HG03175 (cell line): ENCODE measurements around the gene LCN1.
A peak's percentile ranks its signal among the peaks of the same experiment; 100 is the strongest.

ENCODE experiments used
- ATAC-seq: cut with Tn5 transposase; IDR thresholded peaks from one replicate; pipeline ENCODE4 v1.9.1; 2021; ENCODE audit warnings: mild to moderate bottlenecking, moderate library complexity; ENCODE audit not compliant: unreplicated experiment

The LCN1 gene

DNA sequence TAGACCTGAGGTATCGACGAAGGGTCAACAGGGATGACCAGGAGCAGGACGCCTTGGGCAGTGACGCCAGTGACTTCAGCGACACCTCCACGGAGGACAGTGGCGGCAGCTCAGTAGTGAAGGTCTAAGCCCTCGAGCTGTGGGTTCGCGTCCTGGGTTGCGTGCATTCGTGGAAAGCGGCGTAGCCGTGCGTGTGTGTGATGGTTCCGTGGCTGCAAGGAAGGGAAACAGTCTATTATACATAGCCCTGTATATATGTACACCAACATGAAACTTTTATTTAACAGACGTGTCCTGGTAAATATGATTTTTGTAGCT, 33.3 kb upstream of the LCN1 start:
- ATAC-seq: no peak

DNA sequence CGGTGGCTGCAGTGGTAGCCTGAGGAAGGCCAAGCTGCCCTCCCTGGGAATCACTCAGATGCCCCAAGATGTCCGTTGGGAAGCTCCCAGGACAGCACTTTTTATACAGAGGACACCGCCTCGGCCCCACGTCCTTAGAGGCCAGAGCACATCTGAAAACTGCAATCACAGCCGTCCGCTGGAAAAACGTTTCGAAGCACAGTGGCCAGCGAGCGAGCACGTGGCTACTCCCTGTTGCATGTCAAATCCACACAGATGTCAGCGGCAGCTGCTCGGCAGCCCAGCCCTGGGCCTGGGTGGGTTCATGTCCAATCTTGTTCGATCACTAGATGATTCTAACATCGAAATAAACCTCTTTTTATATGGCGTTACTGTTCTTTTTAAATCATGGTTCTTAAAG, 32.7 kb upstream of the LCN1 start:
- no peak for ATAC-seq

DNA sequence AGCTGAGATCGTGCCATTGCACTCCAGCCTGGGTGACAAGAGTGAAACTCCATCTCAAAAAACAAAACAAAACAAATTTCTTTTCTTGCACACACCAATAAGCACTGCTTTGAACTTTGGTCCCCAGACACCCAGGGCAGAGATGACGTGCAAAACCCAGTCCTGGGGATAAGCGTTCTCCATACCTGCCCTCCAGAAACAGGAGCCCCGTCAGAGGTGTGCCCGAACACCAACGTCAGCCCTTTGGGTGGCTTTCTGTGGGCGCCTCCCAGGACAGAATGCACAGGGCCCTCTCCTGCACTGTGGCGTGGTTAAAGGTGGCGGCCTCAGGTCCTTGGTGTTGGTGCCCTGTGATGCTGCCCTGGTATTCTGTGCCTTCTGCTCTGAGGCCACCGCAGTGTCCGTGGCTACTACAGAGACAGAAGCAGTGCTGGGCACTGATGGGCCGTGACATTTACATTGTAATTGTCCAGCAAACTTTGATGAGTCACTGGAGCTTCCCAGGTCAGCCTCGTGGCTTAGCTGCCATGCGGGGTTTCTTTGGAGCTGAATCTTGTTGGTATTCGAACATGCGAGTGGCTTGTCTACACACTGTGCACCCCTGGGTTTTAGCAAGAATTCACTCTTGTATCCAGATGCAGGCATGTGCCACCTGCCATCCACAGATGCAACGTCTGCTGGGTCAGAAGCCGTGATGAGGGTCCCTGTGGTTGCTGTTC, 31.9 kb upstream of the LCN1 start:
- ATAC-seq: no peak

DNA sequence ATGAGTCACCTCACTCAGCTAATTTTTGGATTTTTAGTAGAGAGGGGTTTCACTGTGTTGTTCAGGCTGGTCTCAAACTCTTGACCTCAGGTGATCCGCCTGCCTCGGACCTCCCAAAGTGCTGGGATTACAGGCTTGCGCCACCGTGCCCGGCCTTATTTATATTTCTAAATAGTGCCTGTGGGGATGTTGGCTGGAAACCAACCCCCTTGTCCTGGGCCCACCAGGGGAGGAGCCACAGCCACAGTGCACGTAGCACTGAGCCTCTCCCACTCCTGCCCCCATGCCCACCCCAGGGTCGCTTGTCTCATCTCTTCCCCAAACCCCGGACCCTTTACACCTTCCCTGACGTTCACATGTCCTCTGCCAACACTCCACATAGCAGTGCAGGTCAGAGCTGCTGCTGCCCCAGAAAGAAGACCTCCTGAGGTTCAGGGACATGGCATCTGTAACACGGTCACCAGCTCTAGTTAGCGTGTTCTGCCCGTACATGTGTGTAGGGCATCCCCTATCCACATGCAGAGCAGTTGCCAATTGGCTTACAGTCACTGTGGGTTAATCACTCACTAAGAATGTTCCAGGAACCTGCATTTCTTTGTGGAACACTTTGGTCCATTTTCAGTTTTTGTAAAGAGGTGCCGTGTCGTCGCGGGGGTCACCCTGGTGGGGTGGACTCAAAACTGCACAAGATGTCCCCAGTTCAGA, 30.9 kb upstream of the LCN1 start:
- no peak for ATAC-seq

DNA sequence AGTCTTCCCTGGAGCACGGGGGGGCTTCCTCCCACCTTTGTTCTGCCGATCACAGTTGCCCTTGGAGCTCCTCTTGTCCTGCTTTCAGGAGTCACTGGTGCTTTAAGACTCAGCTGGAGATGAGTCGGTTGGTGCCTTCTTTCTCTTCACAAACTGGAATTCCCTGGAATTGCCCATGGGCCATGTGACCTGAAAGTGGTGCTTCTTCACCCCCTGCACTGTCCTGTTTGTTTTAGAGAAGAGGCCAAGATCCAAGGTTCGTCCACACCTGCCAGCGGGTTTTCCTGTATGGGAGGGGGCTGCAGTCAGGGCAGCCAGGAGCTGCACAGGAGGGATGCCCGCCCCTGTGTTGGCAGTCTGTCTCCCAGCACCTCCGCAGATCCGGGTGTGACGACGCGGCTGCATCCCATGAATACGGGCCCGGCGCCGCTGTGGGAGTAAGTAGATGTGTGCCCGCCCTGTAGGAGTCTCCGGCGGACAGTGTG, 30.2 kb upstream of the LCN1 start:
- no peak for ATAC-seq

DNA sequence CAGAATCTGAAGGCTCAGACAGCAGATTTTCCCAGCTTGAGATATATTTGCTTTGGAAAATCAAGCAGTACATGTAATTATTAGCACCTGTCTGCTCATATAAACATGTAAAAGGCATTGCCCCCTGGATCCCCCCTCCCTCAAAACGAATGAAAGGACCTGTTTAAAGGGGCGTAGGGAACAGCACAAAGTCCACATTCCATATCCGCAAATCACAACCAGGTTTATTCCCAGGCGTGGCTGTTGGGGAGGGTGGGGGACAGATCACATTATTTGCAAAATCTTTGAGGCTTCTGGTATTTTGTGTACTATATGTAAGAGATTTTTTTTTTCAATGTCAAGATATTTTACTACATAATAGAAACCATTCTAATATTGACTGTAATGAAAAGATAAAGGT, 29.5 kb upstream of the LCN1 start:
- ATAC-seq: no peak

DNA sequence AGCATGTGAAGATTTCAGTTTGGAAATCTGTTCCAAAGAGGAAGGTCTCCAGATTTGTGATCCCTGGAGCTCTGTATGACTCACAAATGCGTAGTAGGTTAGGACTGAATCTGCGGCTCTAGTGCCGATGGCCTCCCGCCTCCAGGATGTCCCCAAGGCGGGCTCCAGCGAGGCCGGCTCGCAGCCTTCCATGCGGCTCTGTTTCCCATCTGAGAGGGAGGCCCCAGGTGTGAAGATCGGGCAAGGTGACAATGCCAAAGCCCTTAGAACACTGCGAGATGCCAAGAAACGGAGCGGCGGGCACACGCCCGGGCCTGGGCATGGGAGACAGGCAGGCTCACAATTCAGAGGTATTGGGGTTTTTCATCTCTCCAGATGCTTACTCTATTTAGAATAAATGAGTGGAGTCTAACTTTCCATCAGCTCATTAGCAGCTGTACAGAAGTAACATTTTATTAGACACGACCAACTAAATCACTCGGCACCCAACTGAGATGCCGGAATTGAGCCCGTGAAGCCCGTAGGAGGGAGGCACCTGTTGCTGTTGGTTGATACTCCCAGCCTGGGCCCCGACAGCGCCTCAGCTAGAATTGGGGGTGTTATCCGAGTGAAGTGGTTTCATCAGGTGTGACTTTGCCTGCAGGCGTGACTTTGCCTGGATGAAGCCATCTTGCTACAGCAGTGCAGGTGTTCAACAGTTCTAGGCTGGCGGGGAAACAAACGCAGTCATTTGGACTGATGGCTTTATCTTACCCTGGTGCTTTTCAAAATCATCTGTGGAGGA, 28.2 kb upstream of the LCN1 start:
- no peak for ATAC-seq

DNA sequence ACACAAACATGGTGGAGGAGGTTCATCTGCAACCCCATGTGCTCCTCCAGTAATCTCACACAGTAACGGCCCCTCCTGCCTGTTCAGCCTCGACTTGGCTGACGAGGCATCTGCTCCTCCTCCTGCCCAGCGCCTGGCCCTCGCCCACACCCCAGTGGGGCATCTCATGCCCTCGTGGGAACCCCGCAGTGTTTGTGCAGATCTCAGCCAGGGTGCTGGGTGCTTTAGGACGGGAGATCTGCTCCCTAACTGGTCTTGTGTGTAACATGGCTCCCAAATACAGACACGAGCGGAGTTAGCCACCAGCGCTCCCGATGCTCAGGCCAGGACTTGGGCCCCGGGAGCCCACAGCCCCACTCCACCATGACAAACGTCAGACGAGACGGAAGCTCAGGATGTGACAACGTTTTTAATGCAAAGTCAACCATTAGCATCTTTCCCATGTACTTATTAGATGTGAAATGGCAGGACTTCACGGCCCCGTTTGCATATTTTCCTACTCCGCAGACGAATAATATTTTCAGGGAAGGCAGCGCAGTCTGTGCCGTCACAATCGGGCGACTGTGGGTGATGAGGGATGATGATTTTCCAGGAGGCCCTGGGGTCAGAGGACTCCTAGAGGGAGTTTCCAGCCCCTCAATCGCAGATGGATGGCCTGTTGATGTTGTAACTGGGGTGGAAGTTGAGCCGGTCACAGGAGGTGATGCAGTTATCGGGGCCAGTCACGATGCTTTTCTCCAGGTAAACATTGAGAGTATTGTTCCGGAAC, 26.3 kb upstream of the LCN1 start:
- ATAC-seq: no peak

DNA sequence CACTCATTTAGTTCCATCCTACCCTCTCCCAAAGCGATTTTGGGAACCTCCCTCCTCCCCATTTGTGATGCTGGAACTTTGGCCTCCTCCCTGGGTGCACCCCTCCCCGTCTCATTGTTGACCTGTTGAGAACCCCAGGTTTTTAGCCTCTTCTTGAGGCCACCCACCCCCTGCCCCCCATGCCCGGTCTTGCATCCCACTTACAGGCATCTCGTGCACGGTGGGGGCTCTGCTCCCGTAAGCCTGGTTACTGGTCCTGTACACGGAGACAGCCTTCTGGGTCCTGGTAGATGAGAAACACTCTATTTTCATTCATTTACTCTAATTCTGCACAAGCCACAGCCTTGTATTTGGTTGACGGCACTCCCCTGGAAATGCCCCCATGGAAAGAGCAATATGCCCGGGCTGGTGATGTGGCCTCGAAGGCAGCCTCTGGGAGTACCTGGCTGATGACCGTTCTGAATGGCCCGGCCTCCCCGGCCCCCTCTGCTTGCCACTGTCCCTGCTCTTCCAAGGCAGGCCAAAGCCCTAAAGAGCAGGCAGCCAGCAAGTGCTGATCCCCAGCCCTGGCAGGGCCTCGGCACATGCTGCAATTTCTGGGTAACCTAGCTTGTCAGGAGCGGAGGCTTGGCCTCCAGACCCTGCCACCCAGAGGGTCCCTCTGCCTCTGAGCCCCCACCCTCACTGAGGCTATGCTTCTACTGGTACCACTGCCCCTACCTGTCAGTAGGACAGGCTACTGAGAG, 22.7 kb upstream of the LCN1 start:
- no peak for ATAC-seq

DNA sequence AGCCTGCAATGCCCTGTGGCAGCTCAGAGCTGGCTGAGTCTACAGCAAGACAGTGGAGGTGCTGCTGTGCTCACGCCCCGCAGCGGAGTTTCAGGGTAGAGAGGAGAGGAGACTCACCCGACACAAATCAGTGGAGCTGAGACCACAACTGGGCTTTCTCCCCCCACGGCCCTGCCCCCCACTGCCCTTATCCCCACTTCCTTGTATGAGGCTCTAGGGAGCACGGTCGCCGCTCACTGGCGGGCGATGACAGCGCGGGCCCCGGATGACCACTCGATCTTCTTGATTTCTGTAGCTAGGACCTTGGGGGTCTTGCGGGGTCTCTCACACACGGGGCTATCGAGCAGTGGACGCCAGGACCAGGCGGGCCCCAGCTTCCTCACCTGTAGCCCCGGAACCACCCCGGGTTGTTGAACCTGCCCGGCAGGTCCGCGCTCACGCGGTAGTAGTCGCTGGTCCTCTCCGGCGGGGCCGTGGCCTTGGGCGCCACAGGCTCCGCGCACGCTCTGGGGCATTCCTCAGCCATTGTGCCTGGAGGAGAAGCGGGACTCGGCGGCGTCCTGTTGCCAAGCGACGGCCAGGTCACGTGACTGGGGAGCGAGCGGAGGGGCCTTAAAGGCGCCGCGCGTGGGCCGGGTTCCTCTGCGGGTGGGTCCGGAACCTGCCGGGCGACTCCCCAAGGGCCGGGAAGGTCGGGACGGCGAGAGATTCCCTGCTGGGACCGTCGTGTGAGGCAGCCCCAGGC, 21.7 kb upstream of the LCN1 start:
- ATAC-seq: peak; percentile 49

DNA sequence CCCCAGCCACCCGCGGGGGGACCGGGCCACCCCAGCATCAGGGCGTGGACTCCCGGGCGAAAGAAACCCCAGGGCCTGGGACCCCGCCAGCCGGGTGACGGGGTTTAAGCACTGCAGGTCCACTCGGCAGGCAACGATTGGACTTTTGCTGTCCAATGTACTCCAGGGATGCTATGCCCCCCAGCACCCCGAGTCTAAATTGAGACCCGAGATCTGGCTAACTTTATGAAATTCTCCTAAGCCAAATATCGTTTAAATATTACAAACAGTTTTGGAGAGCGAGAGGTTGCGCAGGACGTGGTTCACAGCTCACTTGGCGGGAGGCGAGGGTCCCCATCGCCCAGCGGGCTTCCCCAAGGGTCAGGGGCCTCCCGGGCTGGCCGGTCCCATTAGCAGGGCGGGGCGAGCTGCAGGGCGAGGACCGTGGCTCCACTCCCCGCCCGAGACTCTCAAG, 21.1 kb upstream of the LCN1 start:
- ATAC-seq: peak; percentile 4

DNA sequence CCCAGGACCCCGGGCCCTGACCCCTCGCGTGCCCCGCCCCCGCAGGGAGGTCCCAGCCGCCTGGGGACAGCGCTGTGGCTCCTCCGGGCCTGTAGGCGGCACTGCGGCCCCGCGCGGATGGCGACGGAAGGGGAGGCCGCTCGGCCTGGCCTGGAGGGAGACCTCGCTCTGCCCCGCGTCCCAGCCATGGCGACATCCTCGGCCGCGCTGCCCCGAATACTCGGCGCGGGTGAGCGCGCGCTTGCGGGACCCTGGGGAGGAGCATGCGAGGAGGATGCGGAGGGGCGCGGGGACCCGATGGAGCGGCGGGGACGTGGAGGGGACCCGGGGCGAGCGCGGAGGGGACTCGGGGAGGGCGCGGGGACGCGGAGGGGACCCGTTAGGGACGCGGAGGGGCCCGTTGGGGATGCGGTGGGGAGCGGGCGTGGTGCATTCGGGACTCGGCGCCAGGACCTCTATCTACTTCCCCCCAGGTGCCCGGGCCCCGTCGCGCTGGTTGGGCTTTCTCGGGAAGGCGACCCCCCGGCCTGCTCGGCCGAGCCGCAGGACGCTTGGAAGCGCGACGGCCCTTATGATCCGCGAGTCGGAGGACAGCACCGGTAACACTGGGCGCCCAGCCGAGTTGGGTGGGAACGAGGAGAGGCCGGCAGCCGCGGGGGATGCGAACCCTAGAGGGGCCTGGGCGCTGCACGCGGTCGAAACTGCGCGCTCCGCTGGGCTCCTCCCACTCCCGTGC, 20.5 kb upstream of the LCN1 start, which contains the start of gene MRPS2:
MRPS2 (plus strand) TSS at position 158 of the 736 bp plus-strand sequence; CDS start at position 187, 29 bp downstream.
- ATAC-seq: peak; percentile 85

DNA sequence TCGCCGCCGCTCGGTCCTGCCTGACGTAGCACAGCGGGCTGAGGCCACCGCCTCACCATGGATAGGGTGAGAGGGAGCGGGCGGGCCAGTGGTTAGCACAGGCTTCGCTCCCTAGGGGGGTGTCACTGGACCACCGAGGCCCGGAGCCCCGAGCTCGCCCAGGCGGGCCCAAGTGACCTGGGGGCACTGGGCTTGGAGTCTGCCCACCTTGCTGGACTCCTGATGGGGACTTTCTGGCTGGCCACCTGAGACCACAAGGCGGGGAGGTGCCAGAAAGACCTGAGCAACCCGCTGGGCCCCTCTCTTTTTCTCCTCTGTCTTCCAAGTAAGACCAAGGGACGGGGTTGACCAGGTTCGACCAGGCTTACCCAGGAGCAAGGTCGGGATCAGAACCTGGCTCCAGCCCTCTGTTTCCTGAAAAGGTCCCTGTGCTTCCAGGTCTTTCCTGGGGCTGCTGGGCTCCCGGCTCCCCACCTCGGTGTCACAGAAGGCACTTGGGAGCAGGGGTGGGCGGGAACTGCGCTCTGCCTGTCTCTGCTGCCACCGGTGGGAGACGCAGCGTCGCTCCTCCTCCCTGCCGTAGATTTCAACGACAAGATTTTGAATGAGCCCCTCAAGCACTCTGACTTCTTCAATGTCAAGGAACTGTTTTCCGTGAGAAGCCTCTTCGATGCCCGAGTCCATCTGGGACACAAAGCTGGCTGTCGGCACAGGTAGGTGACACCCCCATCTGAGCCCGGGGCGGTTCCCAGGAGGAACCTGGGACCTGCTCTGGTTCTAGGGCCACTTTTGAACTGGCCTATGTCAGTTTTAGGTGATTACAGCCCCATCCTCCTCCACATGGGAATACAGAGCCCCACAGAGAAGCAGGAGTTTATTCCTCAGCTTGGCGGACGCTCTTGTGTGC, 19.7 kb upstream of the LCN1 start:
- ATAC-seq: no peak

DNA sequence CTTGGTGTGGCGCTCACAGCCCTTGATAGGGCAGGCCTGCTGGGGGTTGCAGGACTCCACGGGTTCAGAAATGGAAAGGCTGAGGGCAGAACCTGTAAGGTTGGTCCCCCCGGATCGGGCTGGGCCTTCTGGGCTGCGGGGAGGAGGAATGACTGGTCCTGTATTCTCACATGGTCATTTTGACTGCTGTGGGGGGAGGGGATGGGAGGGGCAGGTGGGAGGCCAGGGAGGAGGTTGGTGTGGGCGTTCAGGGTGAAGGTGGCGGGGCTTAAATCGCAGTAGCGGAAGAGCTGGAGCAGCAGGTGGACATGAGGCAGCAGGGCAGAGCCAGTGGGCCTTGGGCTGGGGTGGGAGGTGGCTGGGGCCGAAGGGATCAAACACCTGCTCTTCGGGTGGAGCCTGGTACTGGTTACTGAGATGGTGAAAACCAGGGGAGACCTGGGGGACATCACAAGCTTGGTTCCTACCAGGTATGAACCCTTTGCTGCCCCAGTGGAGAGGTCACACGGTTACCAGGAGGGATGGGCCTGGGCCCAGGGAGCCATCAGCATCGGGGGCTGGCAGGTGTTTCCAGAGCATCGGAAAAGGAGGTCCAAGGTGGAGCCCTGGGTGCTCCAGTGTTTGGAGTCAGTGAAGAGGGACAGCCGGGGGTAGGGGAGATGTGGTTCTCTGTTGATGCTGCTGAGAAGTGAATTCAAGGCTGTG, 18.9 kb upstream of the LCN1 start:
- no peak for ATAC-seq

DNA sequence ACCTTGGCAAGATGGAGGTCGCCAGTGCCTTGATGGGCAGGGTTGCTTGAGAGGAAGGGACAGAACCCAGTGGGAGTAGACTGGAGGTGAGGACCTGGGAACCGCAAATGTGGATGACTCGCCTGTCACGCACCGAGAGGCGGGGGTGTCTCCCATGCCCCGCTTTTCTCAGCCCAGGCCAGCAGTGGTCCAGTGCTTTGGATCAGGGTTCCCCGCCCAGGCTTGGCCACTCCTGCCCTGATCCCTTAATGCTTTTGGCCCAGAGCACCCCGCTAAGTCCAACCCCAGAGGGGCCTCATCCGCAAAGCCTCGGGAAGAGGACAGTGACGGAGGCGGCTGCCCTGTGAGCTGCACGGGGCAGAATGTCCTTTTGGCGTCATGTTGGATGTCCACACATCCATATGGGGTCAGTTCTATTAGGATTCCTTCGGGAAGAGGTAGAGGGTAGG, 18.3 kb upstream of the LCN1 start:
- ATAC-seq: no peak

DNA sequence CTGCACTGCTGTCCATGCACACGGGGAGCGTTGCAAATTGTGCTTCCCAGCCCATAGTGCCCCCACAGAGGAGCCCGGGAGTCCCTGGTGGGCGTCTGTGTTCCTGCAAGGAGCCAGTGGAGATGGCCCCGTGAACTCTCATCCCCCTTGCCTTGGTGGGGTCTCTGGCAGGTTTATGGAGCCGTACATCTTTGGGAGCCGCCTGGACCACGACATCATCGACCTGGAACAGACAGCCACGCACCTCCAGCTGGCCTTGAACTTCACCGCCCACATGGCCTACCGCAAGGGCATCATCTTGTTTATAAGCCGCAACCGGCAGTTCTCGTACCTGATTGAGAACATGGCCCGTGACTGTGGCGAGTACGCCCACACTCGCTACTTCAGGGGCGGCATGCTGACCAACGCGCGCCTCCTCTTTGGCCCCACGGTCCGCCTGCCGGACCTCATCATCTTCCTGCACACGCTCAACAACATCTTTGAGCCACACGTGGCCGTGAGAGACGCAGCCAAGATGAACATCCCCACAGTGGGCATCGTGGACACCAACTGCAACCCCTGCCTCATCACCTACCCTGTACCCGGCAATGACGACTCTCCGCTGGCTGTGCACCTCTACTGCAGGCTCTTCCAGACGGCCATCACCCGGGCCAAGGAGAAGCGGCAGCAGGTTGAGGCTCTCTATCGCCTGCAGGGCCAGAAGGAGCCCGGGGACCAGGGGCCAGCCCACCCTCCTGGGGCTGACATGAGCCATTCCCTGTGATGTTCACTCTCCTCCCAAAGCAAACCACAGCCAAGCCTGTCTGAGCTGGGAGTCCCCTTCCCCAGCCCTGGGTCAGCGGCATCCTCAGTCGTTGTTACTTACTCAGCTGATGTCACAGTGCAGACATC, 17.6 kb upstream of the LCN1 start:
- ATAC-seq: no peak
